GM08714 (cell line): ENCODE results near the gene KDM4E.

ENCODE experiments used
- H3K4me3 ChIP-seq: fragments of 200-500 bp; sonication (Bioruptor generic); 2 replicates; pipeline ENCODE4 v1.5.1; 2014; ENCODE audit warnings: mild to moderate bottlenecking, low read length, inconsistent platforms
- ZNF274 ChIP-seq: IDR thresholded peaks from 2 replicates; pipeline ENCODE4 v1.6.1; 2012; ENCODE audit warnings: mild to moderate bottlenecking, low read depth, low read length

The KDM4E gene

GRCh38 chr11:95067039-95067840 lies 42.2 kb downstream of the KDM4E start:
- TF ChIP-seq ZNF274, result no peak
- H3K4me3 ChIP-seq, result peak overlapping the region; percentile 81

- TF ChIP-seq ZNF274, result no peak
- H3K4me3 ChIP-seq, result peak overlapping the region; percentile 81
Measured at GRCh38 chr11:95067841-95068219, 42.8 kb downstream of the KDM4E start.

- peak overlapping the region; percentile 81 for H3K4me3 ChIP-seq
- TF ChIP-seq ZNF274, result no peak
Measured at GRCh38 chr11:95068549-95068948, 43.5 kb downstream of the KDM4E start.

DNA sequence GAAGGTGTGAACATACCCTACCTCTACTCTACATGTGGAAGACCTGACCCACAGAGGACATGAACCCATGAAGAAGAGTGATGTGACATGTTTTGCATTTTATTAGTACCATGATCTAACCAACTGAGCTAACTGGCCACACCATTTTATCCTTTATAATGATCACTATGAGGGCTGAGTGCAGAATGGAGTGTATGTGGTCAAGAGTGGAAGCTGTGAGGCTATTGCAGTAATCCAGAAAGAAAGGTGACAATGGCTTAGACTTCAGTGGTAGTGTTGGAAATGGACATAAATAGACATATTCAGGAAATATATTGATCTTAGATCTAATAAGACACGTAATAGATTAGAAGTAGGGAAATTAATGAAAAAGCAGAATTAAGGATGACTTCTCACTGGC lies 45.4 kb downstream of the KDM4E start:
- H3K4me3 ChIP-seq, result no peak overlapping the region
- TF ChIP-seq ZNF274, result no peak

GRCh38 chr11:95072948-95073347 lies 47.9 kb downstream of the KDM4E start:
- TF ChIP-seq ZNF274, result no peak
- no peak overlapping the region for H3K4me3 ChIP-seq

GRCh38 chr11:95074792-95075563 lies 49.9 kb downstream of the KDM4E start:
- no peak overlapping the region for H3K4me3 ChIP-seq
- TF ChIP-seq ZNF274, result no peak

DNA sequence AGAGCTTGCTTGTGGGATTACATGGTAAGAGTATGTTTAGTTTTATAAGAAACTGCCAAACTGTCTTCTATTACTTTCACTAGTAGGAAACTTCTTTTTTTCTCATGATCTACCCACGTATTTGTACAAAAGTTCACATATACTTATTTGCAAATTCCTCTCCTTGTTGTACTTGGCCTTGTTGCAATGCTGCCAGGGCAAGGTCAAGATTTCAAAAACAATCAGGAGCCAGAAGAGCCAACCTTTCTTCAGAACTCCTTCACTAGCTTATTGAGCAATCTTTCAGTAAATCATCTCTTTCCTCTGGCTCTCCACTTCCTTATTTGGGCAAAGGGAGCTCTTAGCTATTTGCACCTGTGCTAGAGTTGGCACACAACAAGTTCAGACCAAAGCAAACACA lies 51.4 kb downstream of the KDM4E start:
- no peak for TF ChIP-seq ZNF274
- H3K4me3 ChIP-seq, result no peak overlapping the region

DNA sequence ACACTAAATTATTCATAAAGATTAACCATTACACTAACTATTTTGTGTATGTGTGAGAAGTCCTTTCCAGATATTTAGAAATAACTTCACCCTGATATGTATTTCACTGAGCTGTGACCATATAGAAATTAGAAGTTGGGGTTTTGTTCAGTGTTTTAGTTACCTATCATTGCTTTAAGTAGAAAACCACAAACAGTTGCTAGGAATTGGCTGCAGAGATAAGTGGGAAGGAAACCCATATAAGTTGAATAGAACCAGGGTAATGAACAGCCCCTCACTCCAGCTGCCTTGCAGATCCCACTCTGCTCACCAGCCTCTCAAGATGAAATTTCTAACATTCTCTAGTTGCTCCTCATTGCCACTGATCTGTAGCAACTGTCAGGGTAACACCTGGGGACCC lies 51.9 kb downstream of the KDM4E start:
- H3K4me3 ChIP-seq, result no peak overlapping the region
- no peak for TF ChIP-seq ZNF274
